Measurements from ENCODE around the gene CSGALNACT2.

Gene CSGALNACT2

GRCh38 chr10:43188702-43189101, 50.5 kb downstream of the CSGALNACT2 start:
- DNase-seq, result no peak

DNA sequence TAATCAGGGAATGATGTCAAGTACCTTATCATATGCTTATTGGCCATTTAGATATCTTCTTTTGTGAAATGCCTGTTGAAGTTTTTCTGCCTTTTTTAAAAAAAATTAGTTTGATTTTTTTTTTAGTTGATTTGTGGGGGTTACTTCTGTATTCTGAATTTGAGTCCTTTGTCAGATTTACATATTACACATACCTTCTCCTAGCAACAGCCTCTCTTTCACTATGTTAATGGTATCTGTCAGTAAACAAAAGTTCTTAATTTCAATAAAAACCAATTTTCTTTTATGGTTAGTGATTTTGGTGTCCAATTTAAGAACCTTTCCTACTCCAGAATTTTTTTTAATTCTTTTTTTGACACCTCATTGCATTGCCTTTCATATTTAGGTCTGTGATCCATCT, 52.0 kb downstream of the CSGALNACT2 start:
- DNase-seq, result no peak

DNA sequence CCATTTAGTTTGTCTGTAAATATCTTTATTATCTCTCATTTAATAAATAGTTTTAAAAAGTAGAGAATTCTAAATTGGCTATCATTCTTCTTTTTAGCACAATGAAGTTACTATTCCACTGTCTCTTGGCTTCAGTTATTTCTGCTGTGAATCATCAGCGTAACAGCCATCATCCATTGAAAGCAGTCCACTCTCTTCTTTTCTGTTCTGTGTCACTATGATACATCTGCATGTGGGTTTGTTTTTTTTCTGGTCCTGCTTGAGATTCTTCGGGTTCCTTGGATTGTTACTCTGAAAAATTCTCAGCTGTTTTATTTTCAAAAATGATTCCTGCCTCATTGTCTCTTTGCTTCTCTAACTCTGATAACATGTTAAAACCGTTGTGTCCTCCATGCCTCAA, 52.5 kb downstream of the CSGALNACT2 start:
- no peak for DNase-seq

DNA sequence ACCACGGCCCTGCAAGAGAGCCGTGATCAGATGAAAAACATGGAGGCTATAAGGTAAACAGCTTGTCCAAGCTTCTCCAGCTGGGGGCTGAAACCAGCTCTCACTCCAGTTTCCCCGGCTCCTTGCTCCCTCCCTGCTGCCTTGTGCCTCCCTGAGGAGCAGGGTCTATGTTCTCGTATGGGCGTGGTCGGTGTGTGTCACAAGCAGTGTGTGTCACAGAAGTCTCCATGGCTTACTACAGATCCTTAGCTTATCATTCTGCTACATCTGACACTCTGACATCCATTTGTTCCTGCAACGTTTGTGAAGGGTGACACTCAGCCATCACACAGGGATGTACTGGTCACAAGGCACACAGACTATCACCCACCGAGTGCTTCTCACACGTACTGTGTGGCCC, 54.6 kb downstream of the CSGALNACT2 start:
- DNase-seq, result no peak

DNA sequence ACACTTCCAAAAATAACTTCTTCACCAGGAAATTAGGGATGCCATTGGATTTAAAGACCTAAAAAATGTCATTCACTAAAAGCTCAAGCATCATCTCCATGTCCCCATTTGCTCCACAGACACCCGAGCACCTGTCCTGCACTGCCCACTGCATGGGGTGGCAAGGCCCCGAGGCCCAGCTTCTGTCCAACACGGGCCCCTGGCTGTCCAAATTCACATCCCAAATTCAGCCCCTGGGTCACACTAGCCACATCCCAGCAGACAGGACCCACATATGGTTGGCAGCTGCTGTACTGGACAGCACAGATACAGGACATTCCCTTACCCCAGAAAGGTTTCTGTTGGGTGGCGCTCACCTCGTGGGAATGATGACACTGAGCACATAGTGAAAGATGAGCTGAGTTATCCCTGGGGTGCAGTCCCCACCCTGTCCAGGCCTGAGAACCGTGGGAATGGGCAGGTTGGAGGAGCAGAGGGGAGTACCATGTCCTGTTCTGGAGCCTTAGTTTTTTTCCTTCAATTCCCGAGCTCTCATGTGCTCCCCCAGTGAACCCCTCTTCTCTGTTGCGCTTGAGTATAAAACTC, 55.3 kb downstream of the CSGALNACT2 start:
- no peak for DNase-seq

GRCh38 chr10:43194266-43194665, 56.0 kb downstream of the CSGALNACT2 start:
- no peak for DNase-seq

- DNase-seq, result no peak
Observed at GRCh38 chr10:43194859-43195258, 56.6 kb downstream of the CSGALNACT2 start.

DNA sequence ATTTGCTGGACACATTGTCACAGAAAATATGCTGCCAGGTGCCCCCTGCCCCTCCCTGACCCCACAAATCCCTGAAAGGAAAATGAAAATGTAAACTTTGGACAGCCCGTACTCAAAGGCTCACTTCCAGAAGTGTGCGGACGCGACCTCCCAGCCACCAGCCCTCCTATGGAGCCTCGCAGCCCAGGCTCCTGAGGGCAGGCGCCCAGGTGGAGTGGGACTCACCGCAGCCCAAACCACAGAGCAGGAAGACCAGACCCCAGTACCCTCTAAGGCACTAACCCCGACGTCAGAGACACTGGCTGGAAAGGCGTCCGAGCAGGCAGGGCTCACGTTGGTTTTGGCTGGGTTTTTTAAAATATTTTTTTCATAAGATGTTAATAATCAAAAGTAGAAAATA, 57.3 kb downstream of the CSGALNACT2 start:
- DNase-seq, result no peak

DNA sequence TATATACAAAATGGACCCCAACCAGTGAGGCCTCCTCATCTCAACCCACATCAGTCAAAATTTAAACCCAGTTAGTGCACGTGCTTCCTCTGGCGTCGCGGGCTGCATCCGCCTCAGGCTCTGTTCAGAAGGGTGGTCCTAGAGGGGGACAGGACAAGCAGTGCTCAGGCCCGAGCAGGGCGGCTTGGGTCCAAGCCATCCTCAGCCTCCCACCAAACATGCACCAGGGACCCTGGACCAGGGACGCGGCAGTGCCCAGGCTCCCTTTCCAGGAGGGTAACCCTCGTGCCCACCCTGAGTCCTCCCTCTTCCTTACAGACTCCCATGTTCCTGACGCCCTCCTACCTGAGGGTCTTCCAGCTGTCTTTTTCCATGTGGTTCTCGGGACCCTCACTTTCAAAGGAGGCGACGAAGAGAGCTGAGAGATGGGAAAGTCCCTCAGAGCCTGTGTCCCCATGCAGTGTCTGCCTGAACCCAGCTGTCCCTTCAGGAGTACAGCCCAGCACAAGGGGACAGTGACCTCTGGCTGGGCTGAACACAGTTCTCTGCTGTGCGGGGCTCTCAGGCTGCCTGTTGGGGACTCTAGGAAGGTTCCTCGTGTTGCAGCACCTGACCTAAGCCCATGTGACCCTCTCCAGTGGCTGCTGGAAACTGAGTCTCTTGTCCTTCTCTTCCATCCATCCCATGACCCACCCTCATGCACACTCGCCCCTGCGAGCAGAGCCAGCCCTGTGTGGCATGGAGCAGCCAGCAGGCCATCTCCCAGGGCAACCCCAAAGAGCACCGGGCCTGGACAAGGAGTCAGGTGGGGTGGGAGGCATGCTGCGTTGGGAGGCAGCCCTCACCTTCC, 58.1 kb downstream of the CSGALNACT2 start:
- DNase-seq, result no peak

GRCh38 chr10:43196981-43197833, 59.0 kb downstream of the CSGALNACT2 start:
- DNase-seq, result no peak

- DNase-seq, result no peak
Observed at GRCh38 chr10:43197834-43198681, 59.8 kb downstream of the CSGALNACT2 start.

GRCh38 chr10:43198682-43199005, 60.4 kb downstream of the CSGALNACT2 start:
- DNase-seq, result no peak

- no peak for DNase-seq
Observed at GRCh38 chr10:43199088-43199683, 60.9 kb downstream of the CSGALNACT2 start.

- DNase-seq, result no peak
Observed at GRCh38 chr10:43199684-43200537, 61.7 kb downstream of the CSGALNACT2 start.

DNA sequence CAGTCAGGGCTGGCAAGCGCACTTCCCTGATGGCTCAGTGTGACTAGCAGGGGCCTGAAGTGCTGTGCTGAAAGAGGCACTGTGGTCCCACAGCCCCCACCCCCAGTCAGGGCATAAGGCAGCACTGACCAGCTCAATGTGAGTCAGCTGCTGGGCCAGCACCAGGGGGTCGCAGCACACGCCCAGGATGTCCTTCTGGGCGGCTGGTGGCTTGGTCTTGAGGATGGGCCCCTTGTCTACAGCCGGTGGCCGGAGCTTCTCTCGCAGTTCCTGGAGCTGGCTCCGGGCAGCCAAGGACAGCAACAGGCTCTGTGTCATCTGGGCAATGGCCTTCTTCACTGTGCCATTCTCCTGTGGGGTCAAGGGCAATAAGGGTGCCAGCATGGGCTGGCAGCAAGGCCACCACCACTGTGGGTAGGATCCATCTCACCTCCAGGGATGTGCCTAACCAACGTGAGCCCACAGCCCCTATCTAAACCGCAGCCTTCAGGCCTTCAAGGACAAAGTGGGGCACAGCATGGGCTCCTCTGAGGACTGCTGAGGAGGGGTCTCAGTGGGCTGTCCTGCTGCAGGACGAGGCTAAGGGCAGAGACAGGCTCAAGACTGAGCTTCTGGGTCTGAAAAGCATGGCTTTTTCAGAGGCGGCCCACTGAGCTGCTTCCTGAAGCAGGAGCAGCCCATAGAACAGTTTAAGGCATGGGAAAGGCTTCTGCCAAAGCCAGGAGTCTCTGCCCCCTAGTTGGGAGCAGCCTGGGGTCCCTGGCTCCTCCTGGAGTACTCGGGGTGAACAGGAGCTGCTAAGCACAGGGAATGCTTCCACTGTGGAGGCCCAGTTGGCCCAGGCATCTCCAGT, 62.5 kb downstream of the CSGALNACT2 start:
- DNase-seq, result no peak

DNA sequence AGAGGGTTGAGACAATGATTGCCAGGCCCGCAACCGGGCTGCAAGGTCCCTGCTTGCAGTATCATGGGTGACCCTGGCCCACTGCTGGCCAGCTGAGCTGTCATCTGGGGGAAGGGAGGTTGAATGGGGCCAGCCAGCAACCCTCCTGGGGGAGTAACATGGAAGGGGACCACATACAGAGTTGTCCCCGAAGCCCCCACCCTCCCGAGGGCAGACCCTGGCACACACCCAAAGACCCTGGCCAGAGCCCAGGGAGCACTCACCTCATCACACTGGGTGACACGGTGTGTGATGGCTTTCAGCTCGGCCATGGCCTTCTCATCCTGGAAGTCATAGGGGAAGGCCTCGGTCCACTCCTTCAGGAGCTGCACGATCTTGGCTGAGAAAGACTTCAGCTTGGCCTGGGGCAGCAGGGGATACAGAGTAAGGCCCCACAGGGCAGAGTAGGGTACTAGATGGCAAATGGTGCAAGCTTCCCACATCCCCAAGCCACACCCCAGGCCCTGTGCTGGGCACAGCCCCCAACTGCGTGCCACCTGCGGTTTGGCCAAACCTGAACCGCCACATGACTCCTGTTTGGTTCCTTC, 63.4 kb downstream of the CSGALNACT2 start:
- no peak for DNase-seq

- no peak for DNase-seq
Observed at GRCh38 chr10:43202224-43202656, 64.0 kb downstream of the CSGALNACT2 start.

DNA sequence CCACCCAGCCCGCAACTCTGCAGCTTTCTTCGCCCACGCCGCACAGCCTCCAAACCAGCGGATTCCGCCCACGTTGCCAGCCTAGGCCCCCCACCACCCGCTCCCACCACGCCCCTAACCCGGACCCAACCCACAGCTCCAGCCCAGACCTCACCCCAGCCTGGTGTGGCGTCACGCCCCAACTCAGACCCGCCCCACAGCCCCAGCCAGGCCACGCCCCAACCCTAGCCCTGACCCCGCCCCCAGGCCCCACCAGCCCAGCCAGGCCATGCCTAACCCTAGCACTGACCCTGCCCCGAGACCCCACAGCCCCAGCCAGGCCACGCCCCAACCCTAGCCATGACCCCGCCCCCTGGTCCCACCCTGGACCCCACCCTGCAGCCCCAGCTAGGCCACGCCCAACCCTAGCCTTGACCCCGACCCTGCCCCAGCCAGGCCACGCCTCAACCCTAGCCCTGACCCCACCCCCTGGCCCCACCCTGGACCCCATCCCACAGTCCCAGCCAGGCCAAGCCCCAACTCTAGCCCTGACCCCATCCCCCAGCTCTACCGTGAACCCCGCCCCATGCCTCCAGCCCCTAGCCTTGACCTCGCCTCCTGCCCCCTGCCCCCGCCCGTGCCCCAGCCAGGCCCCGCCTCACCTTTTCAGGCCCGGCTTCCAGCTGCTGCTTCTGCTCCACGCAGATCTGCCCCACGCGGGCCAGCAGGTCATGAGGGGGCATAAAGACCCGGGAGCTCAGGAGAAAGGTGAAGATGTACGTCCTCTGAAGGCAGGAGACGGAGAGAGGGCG, 64.6 kb downstream of the CSGALNACT2 start:
- no peak for DNase-seq

DNA sequence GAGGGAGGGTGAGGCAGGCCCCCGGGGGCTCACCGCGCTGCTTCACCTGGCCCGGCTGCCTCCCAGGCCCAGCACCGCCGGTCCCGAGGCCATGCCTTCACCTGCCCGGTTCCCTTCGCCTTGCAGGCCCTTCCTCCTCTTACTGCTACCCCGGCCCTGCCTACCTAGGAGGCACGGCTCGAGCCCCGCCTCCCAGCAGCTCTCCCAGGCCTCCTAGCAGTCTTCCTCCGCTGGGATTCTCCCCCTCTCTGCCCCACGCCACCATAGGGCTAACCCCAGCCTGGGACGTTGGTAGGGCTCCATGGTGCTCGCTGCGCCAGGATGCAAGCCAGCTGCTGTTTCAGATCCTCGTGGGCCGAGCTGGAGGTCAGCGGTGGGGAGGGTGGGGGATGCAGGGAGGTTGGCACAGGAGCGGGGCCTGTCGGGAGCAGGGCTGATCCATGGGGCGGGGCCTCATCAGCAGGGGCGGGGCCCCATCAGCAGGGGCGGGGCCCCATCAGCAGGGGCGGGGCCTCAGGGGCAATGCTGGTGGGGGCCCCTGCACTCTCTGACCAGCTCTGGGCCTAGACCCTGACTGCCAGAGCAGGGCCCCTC, 65.3 kb downstream of the CSGALNACT2 start:
- no peak for DNase-seq

Data from GF-D8 (cell line).